ENCODE results near the gene WBP2. TPM values are rescaled to one million over a fixed set of nuclear protein-coding genes. Genes with fewer than 3 reads are reported as not detected.

Gene WBP2
- polyA plus RNA-seq (2012; ENCODE audit: insufficient read length, low read depth) = 175 TPM

DNA sequence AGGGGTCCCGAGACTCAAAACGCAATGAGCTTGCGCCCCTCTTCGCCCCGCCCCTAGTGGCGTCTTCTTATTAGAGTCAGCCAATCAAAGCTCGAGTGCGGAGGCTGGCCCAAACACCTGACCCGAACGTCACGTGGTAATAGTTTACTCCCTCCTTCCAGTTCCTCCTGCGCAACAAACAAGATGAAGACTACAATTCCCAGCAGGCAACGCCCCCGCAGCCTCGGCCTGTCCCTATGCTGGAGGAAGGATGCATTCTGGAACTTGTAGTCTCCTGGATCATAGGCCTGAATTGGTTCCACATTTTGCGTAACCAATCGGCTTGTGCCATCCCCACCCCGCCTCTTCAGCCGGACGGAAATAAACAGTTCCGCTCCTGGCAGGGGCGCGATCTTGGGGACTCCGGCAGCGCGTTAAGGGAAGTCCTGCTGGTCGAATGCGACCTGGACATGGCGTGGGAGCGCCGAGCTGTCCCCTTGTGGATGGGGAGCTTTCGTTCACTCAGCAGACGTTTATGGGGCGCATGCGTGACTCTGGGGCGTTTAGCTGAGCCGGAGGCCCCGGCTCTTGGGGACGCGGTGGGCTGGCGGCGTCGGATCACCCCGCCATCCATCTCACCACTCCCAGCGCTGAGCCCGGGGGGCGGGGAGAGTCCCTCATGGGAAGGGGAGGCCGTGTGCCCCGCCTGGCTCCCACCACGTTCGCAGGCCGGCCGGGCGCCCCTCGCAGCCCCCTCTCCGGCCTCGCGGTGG is at the start of gene WBP2:
Gene WBP2 (minus strand): TSS at position 26 of the 752 bp plus-strand sequence. CDS start 38 bp downstream, outside the sequence.
- TF ChIP-seq FOXP2 (optimal IDR thresholded peaks at IDR 0.05; ENCODE audit: borderline replicate concordance, extremely low read depth, extremely low read length, insufficient read depth) = peak; percentile 91
- TF ChIP-seq POLR2AphosphoS5 (IDR thresholded peaks at IDR 0.05; ENCODE audit: low read depth, low read length) = peak; percentile 83
- peak; percentile 68; the same call in 1 of the 2 replicates for TF ChIP-seq TAF1 (IDR thresholded peaks at IDR 0.05; ENCODE audit: borderline replicate concordance, insufficient read depth, low read length)
- peak; percentile 94; the same call in 1 of the 2 replicates for TF ChIP-seq SIN3A (IDR thresholded peaks at IDR 0.05; ENCODE audit: borderline replicate concordance, insufficient read depth, low read length)
- TF ChIP-seq, protein P1, sequence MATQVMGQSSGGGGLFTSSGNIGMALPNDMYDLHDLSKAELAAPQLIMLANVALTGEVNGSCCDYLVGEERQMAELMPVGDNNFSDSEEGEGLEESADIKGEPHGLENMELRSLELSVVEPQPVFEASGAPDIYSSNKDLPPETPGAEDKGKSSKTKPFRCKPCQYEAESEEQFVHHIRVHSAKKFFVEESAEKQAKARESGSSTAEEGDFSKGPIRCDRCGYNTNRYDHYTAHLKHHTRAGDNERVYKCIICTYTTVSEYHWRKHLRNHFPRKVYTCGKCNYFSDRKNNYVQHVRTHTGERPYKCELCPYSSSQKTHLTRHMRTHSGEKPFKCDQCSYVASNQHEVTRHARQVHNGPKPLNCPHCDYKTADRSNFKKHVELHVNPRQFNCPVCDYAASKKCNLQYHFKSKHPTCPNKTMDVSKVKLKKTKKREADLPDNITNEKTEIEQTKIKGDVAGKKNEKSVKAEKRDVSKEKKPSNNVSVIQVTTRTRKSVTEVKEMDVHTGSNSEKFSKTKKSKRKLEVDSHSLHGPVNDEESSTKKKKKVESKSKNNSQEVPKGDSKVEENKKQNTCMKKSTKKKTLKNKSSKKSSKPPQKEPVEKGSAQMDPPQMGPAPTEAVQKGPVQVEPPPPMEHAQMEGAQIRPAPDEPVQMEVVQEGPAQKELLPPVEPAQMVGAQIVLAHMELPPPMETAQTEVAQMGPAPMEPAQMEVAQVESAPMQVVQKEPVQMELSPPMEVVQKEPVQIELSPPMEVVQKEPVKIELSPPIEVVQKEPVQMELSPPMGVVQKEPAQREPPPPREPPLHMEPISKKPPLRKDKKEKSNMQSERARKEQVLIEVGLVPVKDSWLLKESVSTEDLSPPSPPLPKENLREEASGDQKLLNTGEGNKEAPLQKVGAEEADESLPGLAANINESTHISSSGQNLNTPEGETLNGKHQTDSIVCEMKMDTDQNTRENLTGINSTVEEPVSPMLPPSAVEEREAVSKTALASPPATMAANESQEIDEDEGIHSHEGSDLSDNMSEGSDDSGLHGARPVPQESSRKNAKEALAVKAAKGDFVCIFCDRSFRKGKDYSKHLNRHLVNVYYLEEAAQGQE (IDR thresholded peaks at IDR 0.05; ENCODE audit: insufficient read depth in 1 of 2, low read depth in 2 of 2, low read length in 2 of 2) = 0 out of 4 replicates have a peak, but pooled peaks of 1 of the 2 experiments have one; percentile 15

DNA sequence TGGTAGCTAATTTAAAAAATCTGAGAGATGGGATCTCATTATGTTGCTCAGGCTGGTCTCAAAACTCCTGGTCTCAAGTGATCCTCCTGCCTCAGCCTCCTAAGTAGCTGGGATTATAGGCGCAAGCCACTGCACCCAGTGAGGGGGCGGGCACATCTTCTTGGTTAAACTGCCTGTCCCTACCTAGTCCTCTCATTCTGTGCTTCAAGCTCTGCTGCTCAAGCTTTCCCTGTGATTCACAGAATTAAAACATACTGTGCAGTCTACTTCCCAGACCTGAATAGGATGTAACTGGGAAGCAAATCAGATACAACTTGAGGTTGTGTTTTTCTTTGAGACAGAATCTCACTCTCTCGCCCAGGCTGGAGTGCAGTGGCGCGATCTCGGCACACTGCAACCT is 47.3 kb upstream of the WBP2 start:
- TF ChIP-seq TAF1 (IDR thresholded peaks at IDR 0.05; ENCODE audit: borderline replicate concordance, insufficient read depth, low read length) (no peak), SIN3A (IDR thresholded peaks at IDR 0.05; ENCODE audit: borderline replicate concordance, insufficient read depth, low read length) (no peak), FOXP2 (optimal IDR thresholded peaks at IDR 0.05; ENCODE audit: borderline replicate concordance, extremely low read depth, extremely low read length, insufficient read depth) (no peak), POLR2AphosphoS5 (IDR thresholded peaks at IDR 0.05; ENCODE audit: low read depth, low read length) (no peak)
- TF ChIP-seq, protein P1 (IDR thresholded peaks at IDR 0.05; ENCODE audit: insufficient read depth in 1 of 2, low read depth in 2 of 2, low read length in 2 of 2) = no peak

DNA sequence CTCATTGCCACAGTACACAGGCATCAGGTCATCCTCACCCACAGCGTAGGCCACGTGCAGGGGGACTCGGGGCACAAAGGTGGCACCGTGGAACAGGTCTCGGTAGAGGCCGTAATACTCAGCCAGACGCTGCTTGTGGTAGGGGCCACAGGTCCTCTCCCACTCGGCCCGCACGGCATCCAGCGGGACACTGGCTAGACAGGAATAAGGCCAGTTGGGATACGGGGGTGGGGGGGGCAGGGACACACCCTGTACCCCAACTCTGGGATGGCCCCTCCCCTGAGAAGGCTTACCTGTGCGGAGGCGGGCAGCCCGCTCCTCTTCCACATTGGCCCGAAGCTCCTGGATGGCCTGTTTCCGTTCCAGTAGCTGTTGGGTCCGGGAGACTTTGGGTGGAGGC is 46.6 kb upstream of the WBP2 start:
- TF ChIP-seq TAF1 (IDR thresholded peaks at IDR 0.05; ENCODE audit: borderline replicate concordance, insufficient read depth, low read length) (no peak), POLR2AphosphoS5 (IDR thresholded peaks at IDR 0.05; ENCODE audit: low read depth, low read length) (no peak), FOXP2 (optimal IDR thresholded peaks at IDR 0.05; ENCODE audit: borderline replicate concordance, extremely low read depth, extremely low read length, insufficient read depth) (no peak), SIN3A (IDR thresholded peaks at IDR 0.05; ENCODE audit: borderline replicate concordance, insufficient read depth, low read length) (no peak)
- TF ChIP-seq, protein P1 (IDR thresholded peaks at IDR 0.05; ENCODE audit: insufficient read depth in 1 of 2, low read depth in 2 of 2, low read length in 2 of 2) = no peak

DNA sequence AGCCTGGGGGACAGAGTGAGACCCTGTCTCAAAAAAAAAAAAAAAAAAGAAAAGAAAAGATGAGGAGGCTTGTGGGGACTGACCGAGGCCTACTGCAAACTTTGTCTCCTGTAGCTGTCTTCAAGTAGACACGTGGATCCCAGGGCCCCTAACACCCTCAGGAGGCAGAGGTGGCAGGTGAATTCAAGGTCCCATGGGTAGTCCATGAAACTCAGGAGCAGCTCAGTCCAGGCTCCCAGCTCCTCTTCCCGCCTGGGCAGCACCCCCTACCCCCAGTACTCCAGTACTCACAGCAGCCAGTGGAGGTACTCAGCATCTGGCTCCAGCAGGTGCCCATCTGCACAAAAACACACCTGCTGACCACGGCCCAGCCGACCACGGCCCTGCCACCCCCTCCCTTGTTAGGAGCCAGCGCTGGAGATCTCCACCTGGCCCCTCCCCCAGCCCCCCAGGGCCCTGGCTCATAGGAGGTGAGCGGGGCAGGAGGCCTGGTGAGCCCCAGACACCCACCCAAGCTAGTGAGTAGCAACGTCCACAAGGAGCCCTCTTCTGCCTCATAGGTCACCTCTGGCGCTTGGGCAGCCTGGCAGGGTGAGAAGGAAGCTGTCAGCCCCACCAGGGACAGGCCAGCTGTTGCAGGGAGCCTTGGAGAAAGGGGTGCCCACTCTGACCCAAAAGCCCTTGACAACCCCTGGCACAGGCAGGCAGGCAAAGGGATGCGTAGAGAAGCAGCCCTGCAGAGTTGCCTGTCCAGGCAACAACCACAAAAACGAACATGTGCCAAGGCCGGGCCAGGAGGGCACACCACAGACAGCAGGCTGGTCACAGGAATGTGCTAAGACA is 45.8 kb upstream of the WBP2 start:
- TF ChIP-seq SIN3A (IDR thresholded peaks at IDR 0.05; ENCODE audit: borderline replicate concordance, insufficient read depth, low read length) (no peak), FOXP2 (optimal IDR thresholded peaks at IDR 0.05; ENCODE audit: borderline replicate concordance, extremely low read depth, extremely low read length, insufficient read depth) (no peak), POLR2AphosphoS5 (IDR thresholded peaks at IDR 0.05; ENCODE audit: low read depth, low read length) (no peak), TAF1 (IDR thresholded peaks at IDR 0.05; ENCODE audit: borderline replicate concordance, insufficient read depth, low read length) (no peak)
- TF ChIP-seq, protein P1 (IDR thresholded peaks at IDR 0.05; ENCODE audit: insufficient read depth in 1 of 2, low read depth in 2 of 2, low read length in 2 of 2) = no peak
